Liver (tissue), 9 donors: Measurements from ENCODE around the gene VDAC1. TPM values are rescaled to one million over a fixed set of nuclear protein-coding genes. Genes with fewer than 3 reads are reported as not detected.

Experiments
- DNase-seq: peaks from one replicate; pipeline ENCODE4 v3.0.0-alpha.2; 2017; ENCODE audit warnings: low spot score
- H3K27ac ChIP-seq, 2 donors: one replicate each; pipeline ENCODE4 v1.7.0; 2013; ENCODE audit warnings: inconsistent platforms in 2 of 2, low read length in 2 of 2, control low read depth in 1 of 2, low read depth in 1 of 2, mild to moderate bottlenecking in 1 of 2
- H3K27me3 ChIP-seq, 4 donors: one replicate each; pipeline versions ENCODE4 v1.6.1 to v1.7.0; 2013; ENCODE audit warnings: low read length in 3 of 4, inconsistent platforms in 1 of 4, mild to moderate bottlenecking in 1 of 4, moderate library complexity in 1 of 4; ENCODE audit not compliant: control insufficient read depth in 4 of 4, insufficient read depth in 4 of 4
- H3K36me3 ChIP-seq, 4 donors: one replicate each; pipeline versions ENCODE4 v1.6.1 to v1.7.0; 2013; ENCODE audit warnings: low read length in 3 of 4, mild to moderate bottlenecking in 3 of 4, low read depth in 1 of 4, moderate library complexity in 1 of 4; ENCODE audit not compliant: control insufficient read depth in 4 of 4, insufficient read depth in 3 of 4
- H3K4me1 ChIP-seq, 4 donors: one replicate each; pipeline versions ENCODE4 v1.6.1 to v1.7.0; 2013; ENCODE audit warnings: low read length in 3 of 4, mild to moderate bottlenecking in 3 of 4, moderate library complexity in 1 of 4; ENCODE audit not compliant: control insufficient read depth in 4 of 4, insufficient read depth in 4 of 4
- H3K4me3 ChIP-seq, 3 donors: one replicate each; pipeline versions ENCODE4 v1.6.1 to v1.7.0; 2013; ENCODE audit warnings: low read length in 3 of 3, control low read depth in 1 of 3, low read depth in 1 of 3, mild to moderate bottlenecking in 1 of 3
- H3K9ac ChIP-seq, 2 donors: one replicate each; pipeline ENCODE4 v1.7.0; 2013; ENCODE audit warnings: low read length in 2 of 2, mild to moderate bottlenecking in 2 of 2, moderate library complexity in 2 of 2, control low read depth in 1 of 2, low read depth in 1 of 2
- H3K9me3 ChIP-seq, 4 donors: one replicate each; pipeline versions ENCODE4 v1.6.1 to v1.7.0; 2013; ENCODE audit warnings: low read length in 3 of 4; ENCODE audit not compliant: control insufficient read depth in 4 of 4
- ATF3 ChIP-seq: IDR thresholded peaks from 2 replicates; pipeline ENCODE4 v1.6.1; 2016; ENCODE audit warnings: antibody characterized with exemption
- CTCF ChIP-seq: fragments of 150-350 bp; IDR thresholded peaks from 2 replicates; pipeline ENCODE4 v1.5.1; 2017; ENCODE audit warnings: improper control_type of control experiment, low read depth, low read length; ENCODE audit not compliant: missing input control
- EGR1 ChIP-seq, 2 donors: IDR thresholded peaks; 2 replicates each; pipeline ENCODE4 v1.6.1; 2016 to 2018; ENCODE audit warnings: antibody characterized with exemption in 2 of 2, low read depth in 2 of 2
- FOXA1 ChIP-seq: IDR thresholded peaks from 2 replicates; pipeline ENCODE4 v1.6.1; 2016; ENCODE audit warnings: antibody characterized with exemption
- FOXA2 ChIP-seq: IDR thresholded peaks from 2 replicates; pipeline ENCODE4 v1.6.1; 2016; ENCODE audit warnings: antibody characterized with exemption
- GABPA ChIP-seq, 2 donors: IDR thresholded peaks in 1 of 2; conservative IDR thresholded peaks in 1 of 2; 2 replicates each; pipeline ENCODE4 v1.6.1; 2016; ENCODE audit warnings: antibody characterized with exemption in 2 of 2, mild to moderate bottlenecking in 1 of 2, moderate library complexity in 1 of 2
- HNF4A ChIP-seq, 2 donors: conservative IDR thresholded peaks; 2 replicates each; pipeline ENCODE4 v1.6.1; 2016; ENCODE audit warnings: antibody characterized with exemption in 2 of 2, mild to moderate bottlenecking in 2 of 2
- HNF4G ChIP-seq: IDR thresholded peaks from 2 replicates; pipeline ENCODE4 v1.6.1; 2016; ENCODE audit warnings: antibody characterized with exemption
- JUND ChIP-seq, 2 donors: IDR thresholded peaks; 2 replicates each; pipeline ENCODE4 v1.6.1; 2016; ENCODE audit warnings: antibody characterized with exemption in 2 of 2
- MAX ChIP-seq: IDR thresholded peaks from 2 replicates; pipeline ENCODE4 v1.6.1; 2016; ENCODE audit warnings: antibody characterized with exemption
- NR2F2 ChIP-seq: IDR thresholded peaks from 2 replicates; pipeline ENCODE4 v1.6.1; 2016; ENCODE audit warnings: antibody characterized with exemption
- RAD21 ChIP-seq, 2 donors: IDR thresholded peaks; 2 replicates each; pipeline ENCODE4 v1.6.1; 2016; ENCODE audit warnings: antibody characterized with exemption in 2 of 2, mild to moderate bottlenecking in 2 of 2
- REST ChIP-seq: IDR thresholded peaks from 2 replicates; pipeline ENCODE4 v1.6.1; 2016; ENCODE audit warnings: antibody characterized with exemption, mild to moderate bottlenecking
- RXRA ChIP-seq, 2 donors: IDR thresholded peaks; 2 replicates each; pipeline ENCODE4 v1.6.1; 2017 to 2018; ENCODE audit warnings: antibody characterized with exemption in 2 of 2, mild to moderate bottlenecking in 1 of 2
- SP1 ChIP-seq: IDR thresholded peaks from 2 replicates; pipeline ENCODE4 v1.6.1; 2018; ENCODE audit warnings: antibody characterized with exemption, mild to moderate bottlenecking
- TAF1 ChIP-seq: conservative IDR thresholded peaks from 2 replicates; pipeline ENCODE4 v1.6.1; 2016; ENCODE audit warnings: antibody characterized with exemption, mild to moderate bottlenecking
- YY1 ChIP-seq: IDR thresholded peaks from 2 replicates; pipeline ENCODE4 v1.6.1; 2016; ENCODE audit warnings: antibody characterized with exemption, mild to moderate bottlenecking
- ZBTB33 ChIP-seq: IDR thresholded peaks from 2 replicates; pipeline ENCODE4 v1.6.1; 2016; ENCODE audit warnings: antibody characterized with exemption
- WGBS: extraction: QIAGEN DNeasy Blood & Tissue Kit; methylation state at CpG from one replicate; pipeline ENCODE4 v1.1.7; 2013; 5-methylcytosine and 5-hydroxymethylcytosine counted together
- polyA plus RNA-seq, 2 donors: library from polyadenylated mRNA; stranded (reverse) in 1 of 2; unstranded in 1 of 2; fragments of 200-250 nt in 1 of 2; fragments of >200 nt in 1 of 2; fragmentation: Nextera tagmentation in 1 of 2; extraction: Ambion mirVana in 1 of 2; gene quantifications; one replicate each; pipeline versions ENCODE4 v1.2.1 to v1.2.3, GENCODE V29; 2013 to 2015
- total RNA-seq, 2 donors: library from RNA; depleted of rRNA; stranded (reverse); fragments of >200 nt; gene quantifications; one replicate each; pipeline ENCODE4 v1.2.3, GENCODE V29; 2014
- donor health status: healthy.
- donor health status: healthy.
- donor health status: healthy.
- donor health status: healthy.
- donor health status: healthy.

The VDAC1 gene
- total and polyA plus RNA-seq, 4 donors: 85.4 to 139 (median 121) TPM

- Histone ChIP-seq H3K36me3 (no peaks in the 10 kb centered on the region), H3K27ac (no peak overlapping the region), H3K9ac (no peak overlapping the region), H3K4me3 (no peak overlapping the region), H3K27me3 (no peaks in the 10 kb centered on the region), H3K4me1 (no peaks in the 10 kb centered on the region), H3K9me3 (no peaks in the 10 kb centered on the region)
- no peak for DNase-seq
- TF ChIP-seq EGR1 (IDR thresholded peaks at IDR 0.05; ENCODE audit: low read depth in 2 of 2) (no peak), FOXA2 (no peak), HNF4G (no peak), HNF4A (conservative IDR thresholded peaks at IDR 0.05) (no peak), JUND (IDR thresholded peaks at IDR 0.05) (no peak), NR2F2 (no peak), SP1 (no peak), MAX (no peak), GABPA (IDR thresholded peaks at IDR 0.05 in 1 of 2, conservative IDR thresholded peaks at IDR 0.05 in 1 of 2) (no peak), YY1 (no peak), FOXA1 (no peak), REST (no peak), RAD21 (IDR thresholded peaks at IDR 0.05) (no peak), ZBTB33 (no peak), TAF1 (no peak), RXRA (IDR thresholded peaks at IDR 0.05) (no peak), CTCF (no peak), ATF3 (no peak)
- 88% methylated on average over 2 of the region's 2 CpGs for WGBS
Observed at GRCh38 chr5:134051305-134051704, 46.5 kb upstream of the VDAC1 start.

GRCh38 chr5:134048864-134049263, 44.1 kb upstream of the VDAC1 start:
- Histone ChIP-seq H3K4me3 (no peak overlapping the region), H3K9ac (no peak overlapping the region), H3K36me3 (no peaks in the 10 kb centered on the region), H3K27me3 (no peaks in the 10 kb centered on the region), H3K27ac (no peak overlapping the region), H3K9me3 (no peaks in the 10 kb centered on the region), H3K4me1 (no peaks in the 10 kb centered on the region)
- DNase-seq: no peak
- TF ChIP-seq JUND (IDR thresholded peaks at IDR 0.05) (no peak), REST (no peak), EGR1 (IDR thresholded peaks at IDR 0.05; ENCODE audit: low read depth in 2 of 2) (no peak), HNF4A (conservative IDR thresholded peaks at IDR 0.05) (no peak), CTCF (no peak), TAF1 (no peak), HNF4G (no peak)
